Activated gamma-delta T cell treated with Interleukin-2 at 50 U/mL for 16 hours (primary cell): ENCODE data around the gene LCN15.
"Not testable (repeated sequence)": the region's sequence is repeated elsewhere in the genome, so short reads cannot be mapped to it uniquely, and the experiment has no call there.

Source experiments
- DNase-seq: peaks from one replicate; pipeline ENCODE4 v3.0.0-alpha.2; 2020

Gene LCN15

DNA sequence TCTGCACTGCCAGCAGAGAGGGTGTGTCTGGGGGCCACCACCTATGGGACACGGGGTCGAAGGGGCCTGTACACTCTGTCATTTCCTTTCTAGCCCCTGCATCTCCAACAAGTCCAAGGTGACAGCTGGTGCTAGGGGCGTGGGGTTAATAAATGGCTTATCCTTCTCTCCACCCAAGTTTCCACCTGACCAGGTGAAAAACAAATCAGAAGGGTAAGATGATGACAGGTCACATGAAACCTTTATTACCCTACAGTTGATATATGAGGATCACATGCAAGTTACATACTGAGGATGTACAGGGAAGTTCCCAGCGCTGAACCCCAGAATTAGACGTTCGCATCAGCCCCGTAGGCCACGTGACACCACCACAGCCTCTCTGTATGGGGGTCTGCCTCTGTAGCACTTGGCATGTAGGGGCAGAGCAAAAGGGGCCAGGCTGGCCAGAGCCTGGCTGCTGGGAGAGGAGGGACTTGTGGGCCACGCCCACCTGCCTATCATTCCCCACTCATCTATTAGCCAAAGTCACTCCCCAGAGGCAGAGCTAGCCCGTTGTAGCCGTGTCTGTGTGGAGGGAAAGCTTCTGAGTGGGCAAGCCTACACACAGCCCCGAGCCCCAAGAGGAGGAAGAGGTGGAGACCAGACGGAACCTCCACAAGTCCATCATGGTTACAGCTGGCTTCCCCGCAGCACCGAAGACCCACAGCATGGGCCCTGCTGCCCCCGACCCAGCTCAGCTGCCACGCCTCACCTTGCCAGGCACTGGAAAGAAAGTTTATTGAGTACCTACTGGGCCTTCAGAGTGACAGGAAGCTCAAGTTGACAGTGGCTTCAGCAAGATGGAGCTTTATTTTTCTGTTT, 29.0 kb upstream of the LCN15 start:
- no peak for DNase-seq

DNA sequence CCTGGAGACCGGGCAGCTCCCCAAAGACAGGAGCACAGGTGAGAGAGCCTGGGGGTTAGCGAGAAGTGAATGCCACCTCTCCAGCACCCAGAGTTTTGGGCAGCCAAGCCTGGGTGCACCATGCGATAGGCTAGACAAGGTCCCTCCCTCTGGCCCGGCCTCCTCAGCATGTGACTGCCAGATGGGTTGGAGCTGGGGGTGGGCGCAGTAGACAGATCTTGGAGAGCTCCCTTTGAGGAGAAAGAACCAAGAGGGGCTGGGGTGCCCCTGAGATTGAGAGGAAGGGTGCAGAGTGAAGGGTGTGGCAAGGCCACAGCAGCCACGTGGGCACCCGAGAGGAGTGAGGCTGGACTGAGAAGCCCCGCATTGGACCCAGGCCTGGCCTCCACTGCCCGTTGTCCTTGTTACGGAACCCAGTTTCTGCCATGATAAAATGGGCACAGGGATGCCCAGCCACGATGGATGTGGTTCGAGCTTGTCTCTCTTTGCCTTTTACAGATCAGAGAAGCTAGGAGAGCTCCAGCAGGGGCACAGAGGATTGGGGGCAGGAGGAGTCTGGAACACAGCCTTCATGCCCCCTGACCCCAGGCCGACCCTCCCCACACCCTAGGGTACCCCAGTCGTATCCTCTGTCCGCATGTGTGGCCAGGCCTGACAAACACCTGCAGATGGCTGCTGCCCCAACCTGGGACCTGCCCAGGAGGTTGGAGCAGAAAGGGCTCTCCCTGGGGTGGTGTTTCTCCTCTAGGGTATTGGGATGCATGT, 28.2 kb upstream of the LCN15 start:
- DNase-seq: no peak

DNA sequence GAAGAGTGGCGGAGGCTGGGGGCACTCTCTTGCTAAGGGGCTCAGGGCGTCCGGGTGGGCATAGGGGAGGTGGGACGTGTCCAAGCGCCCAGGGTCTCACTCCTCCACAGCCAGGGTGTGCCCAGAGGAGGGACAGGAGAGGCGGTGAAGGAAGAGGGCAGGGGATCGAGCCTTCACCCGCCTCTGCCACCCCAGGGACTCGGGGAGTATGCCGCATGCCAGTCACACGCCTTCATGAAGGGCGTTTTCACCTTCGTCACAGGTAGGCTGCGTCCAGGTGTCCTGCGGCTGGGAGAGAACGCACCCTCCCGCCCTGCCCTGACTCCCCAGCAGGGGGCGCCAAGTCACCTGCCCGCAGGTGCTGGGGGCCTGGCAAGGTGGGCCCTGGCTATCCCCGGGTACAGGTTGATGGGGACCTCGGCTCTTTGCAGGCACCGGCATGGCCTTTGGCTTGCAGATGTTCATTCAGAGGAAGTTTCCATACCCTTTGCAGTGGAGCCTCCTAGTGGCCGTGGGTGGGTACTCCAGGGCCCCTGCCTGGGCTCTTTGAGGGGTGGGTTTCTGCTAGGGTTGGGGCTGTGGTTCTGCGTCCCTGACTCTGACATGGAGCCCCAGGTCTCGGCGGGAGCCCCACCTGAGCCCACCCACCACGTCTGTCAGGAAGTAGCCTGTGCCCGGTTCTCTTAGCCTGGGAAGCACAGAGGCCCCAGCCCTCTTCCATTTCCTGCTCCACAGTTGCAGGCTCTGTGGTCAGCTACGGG, 27.4 kb upstream of the LCN15 start:
- peak; percentile 59 for DNase-seq

DNA sequence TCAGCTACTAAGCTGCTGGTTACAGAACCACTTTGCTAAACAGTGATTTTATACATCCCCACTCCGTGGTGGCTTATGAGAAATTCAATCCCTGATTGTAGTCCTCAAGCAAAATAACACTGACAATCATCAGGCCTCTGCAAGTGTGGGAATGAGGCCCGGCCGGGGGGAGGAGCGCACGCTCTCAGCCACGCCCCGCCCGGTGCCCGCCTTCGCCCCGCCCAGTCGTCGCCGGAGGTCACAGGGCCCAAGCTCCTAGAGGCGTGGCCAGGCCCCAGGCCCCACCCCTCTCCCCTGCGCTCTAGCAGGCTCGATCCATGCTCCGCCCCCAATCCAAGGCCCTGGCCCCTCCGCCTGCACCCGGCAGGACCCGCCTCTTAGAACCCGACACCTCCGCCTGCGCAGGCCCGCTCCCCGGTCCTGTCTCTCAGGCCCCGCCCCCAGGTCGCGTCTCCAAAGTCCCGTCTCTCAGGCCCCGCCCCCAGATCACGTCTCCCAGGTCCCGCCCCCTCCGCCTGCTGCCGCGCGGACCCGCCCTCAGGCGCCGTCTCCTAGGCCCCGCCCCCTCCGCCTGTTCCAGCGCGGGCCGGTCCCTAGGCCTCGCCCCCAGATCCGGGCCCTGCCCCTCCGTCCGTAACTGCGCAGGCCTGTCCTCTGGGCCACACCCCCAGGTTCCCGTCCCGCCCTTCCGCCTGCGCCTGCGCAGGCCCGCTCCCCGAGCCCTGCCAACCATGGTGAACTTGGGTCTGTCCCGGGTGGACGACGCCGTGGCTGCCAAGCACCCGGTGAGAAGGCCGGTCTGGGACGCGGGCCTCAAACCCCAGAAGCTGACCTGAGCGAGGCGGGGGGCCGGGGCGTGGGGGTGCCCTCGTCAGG, 26.6 kb upstream of the LCN15 start, which contains the start of gene TMEM141:
Gene TMEM141, plus strand, starts transcription at position 705 of the 876 bp plus-strand sequence. Its CDS starts 27 bp downstream, at position 732.
- DNase-seq: peak; percentile 100

DNA sequence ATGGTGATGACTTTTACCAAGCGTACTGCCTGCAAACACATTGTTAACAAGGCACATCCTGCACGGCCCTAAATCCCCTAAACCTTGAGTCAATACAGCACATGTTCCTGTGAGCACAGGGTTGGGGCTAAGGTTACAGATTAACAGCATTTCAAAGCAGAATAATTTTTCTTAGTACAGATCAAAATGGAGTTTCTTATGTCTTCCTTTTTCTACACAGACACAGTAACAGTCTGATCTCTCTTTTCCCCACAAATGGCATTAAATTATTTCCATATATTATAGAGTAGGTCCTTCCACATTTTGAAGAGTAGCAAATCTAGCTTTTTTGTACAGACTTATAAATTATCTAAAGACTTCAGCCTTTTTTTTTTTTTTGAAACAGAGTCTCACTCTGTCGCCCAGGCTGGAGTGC, 25.2 kb upstream of the LCN15 start:
- no peak for DNase-seq

DNA sequence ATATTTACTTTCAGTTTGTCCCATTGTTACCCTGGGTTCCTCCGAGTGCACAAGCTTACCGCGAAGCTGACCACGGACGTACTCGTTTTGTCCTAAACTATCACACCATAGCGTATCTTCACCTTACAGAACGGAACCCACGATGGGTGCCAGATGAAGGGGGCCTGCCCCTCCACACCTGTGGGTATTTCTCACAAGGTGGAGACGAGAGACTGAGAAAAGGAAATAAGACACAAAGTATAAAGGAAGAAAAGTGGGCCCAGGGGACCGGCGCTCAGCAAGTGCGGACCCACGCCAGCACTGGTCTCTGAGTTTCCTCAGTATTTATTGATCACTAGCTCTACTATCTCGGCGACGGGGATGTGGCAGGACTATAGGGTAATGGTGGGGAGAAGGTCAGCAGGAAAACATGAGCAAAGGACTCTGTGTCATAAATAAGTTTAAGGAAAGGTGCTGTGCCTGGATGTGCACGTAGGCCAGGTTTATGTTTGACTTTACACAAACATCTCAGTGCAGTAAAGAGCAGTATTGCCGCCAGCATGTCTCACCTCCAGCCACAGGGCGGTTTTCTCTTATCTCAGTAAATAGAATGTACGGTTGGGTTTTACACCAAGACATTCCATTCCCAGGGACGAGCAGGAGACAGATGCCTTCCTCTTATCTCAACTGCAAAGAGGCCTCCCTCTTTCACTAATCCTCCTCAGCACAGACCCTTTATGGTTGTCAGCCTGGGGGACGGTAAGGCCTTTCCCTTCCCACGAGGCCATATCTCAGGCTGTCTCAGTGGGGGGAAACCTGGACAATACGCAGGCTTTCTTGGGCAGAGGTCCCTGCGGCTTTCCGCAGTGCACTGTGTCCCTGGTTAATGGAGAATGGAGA, 24.6 kb upstream of the LCN15 start:
- not testable (repeated sequence) for DNase-seq

DNA sequence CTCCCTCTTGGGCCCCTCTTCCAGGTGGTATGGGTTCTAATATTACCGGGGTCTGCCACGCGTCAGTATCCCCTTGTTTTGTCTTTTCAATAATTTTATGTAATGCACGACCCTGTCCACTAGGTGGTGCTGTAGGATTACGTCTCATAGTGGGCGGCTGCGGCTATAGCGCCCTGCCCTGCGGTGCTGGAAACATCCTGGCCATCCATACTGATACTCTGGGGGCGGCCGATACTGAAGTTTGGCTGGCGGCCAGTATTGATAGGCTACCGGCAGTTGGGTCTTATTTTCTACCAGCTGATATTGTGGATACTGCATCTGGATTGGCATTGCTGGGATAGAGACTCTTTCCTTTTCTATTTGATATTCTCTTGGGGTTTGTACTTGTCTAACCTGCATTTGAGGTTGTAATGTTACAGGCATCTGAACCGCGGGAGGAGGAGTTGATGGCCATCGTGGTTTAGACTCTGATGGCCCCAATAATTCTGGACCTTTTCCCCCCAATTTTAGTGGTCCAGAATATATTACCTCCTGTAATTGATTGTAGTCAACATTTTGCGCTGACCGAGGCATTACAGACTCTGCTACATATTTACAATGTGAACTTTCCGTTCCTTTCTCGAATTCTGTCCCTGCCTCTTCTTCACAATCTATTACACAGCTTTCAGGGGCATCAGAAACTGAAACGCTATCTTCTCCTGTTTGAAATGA, 23.5 kb upstream of the LCN15 start:
- DNase-seq: peak; percentile 68

DNA sequence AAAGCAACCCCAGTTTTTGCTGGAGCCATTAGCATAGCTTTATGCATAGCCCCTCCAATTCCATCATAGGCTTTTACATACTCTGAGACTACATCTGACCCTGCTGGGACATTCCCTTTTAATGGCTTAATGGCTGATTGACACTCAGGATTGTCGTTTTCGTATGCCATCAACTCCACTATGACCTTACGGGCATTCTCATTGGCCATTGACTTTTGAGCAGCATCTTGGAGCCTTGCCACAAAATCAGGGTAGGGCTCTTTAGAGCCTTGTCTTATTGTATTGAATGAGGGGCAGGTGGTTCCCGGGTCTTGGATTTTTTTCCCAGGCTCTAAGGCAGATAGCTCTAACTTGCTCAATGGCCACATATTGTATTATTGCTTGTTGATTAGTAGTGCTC, 22.7 kb upstream of the LCN15 start:
- DNase-seq: not testable (repeated sequence)

DNA sequence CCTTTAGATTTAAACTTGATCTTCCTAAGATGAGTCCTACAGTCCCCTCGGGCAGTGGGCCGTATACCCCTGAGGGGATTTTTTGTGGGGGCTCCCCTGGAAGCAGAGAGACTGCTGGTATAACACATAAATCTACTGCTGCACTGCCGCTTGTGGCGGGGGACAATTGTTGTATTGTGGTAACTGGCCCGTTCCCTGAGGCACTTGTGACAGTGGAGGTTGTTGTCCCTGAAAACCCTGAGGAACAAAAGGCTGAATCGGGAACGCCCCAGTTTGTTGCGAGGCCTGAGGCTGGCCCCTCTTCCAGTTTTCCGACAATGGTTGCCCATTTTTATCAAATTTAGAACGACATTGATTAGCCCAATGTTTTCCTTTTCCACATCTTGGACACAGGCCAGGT, 22.1 kb upstream of the LCN15 start:
- no peak for DNase-seq

DNA sequence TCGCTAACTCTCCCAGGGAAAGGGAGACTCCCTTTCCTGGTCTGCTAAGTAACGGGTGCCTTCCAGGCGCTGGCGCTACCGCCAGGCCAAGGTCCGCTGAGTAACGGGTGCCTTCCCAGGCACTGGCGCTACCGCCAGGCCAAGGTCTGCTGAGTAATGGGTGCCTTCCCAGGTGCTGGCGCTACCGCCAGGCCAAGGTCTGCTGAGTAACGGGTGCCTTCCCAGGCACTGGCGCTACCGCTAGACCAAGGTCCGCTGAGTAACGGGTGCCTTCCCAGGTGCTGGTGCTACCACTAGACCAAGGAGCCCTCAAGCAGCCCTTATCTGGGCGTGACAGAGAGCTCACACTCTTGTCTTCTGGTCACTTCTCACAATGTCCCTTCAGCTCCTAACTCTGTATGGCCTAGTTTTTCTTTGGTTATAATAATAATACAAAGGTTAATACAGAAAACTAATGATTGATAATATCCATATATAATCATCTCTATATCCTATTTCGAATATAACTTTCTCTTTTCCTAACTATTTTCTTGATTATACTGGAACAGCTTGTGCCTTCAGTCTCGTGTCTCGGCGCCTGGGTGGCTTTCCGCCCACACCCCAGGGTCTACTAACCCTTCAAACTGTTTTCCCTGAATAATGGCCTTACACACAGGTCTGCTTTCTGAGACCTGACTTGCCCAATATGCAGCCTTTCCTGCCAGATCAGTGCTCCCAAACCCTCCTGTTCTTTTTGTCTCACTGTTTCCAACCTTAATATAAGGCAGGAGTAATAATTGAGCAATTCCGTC, 21.4 kb upstream of the LCN15 start:
- not testable (repeated sequence) for DNase-seq

DNA sequence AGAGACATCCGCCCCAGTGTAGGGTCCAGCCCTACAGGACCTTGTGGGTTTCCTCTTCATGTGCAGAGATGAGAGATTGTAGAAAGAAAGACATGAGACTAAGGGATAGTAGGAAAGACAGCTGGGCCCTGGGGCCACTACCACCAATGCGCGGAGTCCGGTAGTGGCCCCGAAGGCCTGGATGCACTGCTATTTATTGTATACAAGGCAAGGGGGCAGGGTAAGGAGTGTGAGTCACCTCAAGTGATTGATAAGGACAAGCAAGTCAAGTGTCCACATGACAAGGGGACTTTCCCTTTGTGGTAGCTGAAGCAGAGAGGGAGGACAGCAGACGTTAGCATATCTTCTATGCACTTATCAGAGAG, 20.7 kb upstream of the LCN15 start:
- DNase-seq: no peak

DNA sequence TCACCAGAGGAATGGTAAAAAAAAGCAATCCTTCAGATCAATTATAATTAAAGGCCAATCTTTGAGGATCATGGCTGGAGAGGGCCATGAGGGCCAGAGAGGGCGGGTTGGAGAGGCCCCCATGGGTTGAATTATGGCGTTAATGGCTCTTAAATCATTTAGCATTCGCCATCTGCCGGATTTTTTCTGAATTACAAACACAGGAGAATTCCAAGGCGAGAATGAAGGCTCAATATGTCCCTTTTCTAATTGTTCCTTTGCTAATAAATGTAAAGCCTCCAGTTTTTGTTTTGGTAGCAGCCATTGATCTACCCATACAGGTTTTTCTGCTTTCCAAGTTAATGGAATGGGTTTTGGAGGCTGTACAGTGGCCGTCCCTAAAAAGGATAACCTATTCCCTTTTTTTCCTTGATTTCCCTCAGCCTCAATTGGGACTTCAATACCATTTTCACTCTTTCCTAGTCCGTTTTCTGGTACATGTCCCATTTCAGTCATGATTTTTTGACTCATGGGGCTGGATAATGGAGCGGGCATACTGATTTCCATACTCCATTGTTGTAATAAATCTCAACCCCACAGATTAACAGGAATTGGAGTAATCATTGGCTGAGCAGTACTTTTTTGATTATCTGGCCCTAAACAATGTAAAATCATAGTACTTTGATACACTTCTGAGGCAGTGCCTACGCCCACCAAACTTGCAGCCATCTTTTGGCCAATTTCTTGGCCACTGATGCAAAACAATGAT, 20.1 kb upstream of the LCN15 start:
- DNase-seq: no peak

DNA sequence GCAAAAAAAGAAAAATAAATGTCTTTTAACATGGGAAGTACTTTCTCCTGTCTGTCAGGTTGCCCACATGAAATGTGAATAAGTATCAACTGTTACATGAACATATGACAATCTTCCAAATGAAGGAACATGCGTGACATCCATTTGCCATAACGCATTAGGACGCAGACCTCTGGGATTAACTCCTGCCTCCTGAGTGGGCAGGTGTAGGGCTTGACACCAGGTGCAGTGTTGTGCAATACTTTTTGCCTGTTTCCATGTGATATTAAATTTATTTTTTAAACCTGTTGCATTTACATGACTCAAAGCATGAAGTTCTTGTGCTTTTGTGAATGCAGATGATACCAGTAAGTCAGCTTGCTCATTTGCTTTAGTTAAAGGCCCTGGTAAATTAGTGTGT, 18.1 kb upstream of the LCN15 start:
- no peak for DNase-seq

DNA sequence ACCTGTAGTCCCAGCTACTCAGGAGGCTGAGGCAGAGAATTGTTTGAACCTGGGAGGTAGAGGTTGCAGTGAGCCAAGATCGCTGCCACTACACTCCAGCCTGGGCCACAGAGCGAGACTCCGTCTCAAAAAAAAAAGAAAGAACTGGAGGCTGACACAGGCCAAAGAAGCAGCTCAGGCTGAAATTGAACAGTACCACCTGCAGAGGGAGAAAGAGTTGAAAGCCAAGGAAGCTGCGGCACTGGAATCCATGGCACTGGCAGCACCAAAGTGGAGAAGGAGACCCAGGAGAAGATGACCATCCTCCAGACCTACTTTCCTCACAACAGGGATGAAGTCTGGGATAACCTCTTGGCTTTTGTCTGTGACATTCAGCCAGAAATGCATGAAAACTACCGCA, 15.5 kb upstream of the LCN15 start:
- no peak for DNase-seq

DNA sequence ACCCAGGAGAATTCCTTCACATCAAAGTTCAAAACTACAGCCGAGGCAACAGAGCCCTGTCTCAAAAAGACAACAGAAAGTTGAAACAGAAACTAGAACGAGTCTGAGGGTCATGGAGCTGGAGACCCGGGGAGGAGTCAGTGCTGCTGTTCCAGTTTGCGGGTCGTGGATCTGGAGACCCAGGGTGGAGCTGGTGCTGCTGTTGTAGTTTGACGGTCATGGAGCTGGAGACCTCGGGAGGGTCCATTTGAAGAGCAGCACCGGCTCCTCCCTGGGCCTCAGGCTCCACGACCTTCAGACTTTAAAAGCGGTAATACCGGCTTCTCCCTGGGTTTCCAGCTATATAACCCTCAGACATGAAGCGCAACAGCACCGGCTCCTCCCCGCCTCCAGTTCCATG, 13.0 kb upstream of the LCN15 start:
- DNase-seq: no peak

DNA sequence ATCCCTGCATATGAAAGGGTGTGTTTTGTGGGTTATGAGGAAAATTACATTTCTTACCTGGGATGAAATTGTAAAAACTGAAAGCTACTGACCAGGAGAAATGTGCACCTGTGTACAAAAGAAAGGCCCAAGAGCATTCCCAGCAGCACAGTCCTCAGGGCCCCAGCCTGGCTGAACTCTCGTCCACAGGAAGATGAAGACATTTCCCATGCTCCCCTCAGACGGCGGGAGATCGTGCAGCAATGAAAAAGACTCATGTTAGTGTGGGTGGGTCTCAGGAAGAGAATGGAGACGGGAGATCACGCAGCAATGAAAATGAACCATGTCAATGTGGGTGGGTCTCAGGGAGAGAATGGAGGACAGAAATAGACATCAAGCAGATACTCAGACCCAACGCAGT, 12.6 kb upstream of the LCN15 start:
- DNase-seq: no peak

DNA sequence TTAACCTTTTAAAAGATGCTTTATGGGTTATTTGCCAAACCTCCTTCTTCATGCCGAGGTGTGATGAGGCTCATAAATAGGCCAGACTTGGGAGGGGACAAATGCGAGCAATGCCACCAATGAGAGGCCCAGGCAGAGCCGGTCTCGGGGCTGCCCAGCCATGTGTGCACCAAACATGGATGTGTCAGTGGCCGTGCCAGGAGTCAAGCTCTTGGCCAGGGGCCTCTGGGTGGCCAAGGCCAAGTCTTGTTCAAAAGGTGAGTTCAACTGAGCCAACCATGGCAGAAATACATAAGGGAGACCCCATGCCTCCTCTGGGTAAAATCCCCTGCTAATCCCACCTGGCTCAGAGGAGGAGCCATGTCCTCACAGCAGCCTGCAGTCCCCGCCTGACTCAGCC, 10.9 kb upstream of the LCN15 start:
- no peak for DNase-seq

DNA sequence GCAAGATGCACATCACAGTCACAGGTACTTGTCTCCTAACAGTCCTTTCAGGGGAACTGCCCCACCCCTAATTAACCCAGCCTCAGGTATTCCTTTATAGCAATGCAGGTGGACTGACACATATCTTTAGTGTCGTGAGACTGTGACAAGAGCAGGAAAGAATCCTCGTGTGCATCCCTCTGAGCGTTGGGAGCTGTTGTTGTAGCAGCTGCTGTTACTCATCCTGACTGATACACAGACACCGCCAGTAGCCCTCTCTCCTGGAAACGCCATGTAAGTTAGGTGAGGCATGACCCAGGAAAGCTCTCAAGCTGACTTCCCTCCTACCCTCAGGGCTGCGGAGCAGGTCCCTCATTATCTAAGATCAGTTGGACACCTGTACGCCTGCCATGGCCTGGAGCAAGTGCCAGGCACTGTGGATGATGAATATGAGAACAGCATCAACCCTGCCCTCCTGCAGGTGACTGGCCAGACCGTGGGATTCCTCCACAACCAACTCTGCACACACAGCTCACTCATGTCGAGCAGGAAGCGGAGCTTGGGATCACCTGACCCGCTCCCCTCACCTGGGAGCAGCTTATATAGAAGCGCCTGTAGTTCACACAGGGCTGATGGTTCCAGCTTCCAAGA, 10.2 kb upstream of the LCN15 start:
- no peak for DNase-seq
